Glutamatergic neuron (in vitro differentiated cells): Measurements from ENCODE around the gene COX5B. TPM values are rescaled to one million over a fixed set of nuclear protein-coding genes. Genes with fewer than 3 reads are reported as not detected.
"Not testable (repeated sequence)": the region's sequence is repeated elsewhere in the genome, so short reads cannot be mapped to it uniquely, and the experiment has no call there.

Experiments used
- DNase-seq: peaks from one replicate; pipeline ENCODE4 v3.0.0; 2022
- H3K27ac Mint-ChIP-seq: one replicate; pipeline ENCODE4 v1.8.0; 2020; ENCODE audit warnings: mild to moderate bottlenecking, mixed read lengths, inconsistent platforms; ENCODE audit not compliant: unreplicated experiment
- H3K27me3 Mint-ChIP-seq: one replicate; pipeline ENCODE4 v1.8.0; 2020; ENCODE audit warnings: mild to moderate bottlenecking, moderate library complexity, mixed read lengths, inconsistent platforms; ENCODE audit not compliant: unreplicated experiment
- H3K36me3 Mint-ChIP-seq: one replicate; pipeline ENCODE4 v1.8.0; 2020; ENCODE audit warnings: mild to moderate bottlenecking, mixed read lengths, inconsistent platforms; ENCODE audit not compliant: unreplicated experiment
- H3K4me1 Mint-ChIP-seq: one replicate; pipeline ENCODE4 v1.8.0; 2020; ENCODE audit warnings: mild to moderate bottlenecking, low read depth, mixed read lengths, inconsistent platforms; ENCODE audit not compliant: unreplicated experiment
- H3K4me3 Mint-ChIP-seq: one replicate; pipeline ENCODE4 v1.8.0; 2020; ENCODE audit warnings: mild to moderate bottlenecking, mixed read lengths, inconsistent platforms; ENCODE audit not compliant: unreplicated experiment
- H3K9me3 Mint-ChIP-seq: one replicate; pipeline ENCODE4 v1.8.0; 2020; ENCODE audit warnings: mild to moderate bottlenecking, moderate library complexity, mixed read lengths, inconsistent platforms; ENCODE audit not compliant: unreplicated experiment
- long read RNA-seq: library from polyadenylated mRNA; unstranded; transcript quantifications from one replicate; pipeline ENCODE4 v2.0.0, GENCODE V29; 2020; ENCODE audit not compliant: unreplicated experiment
- total RNA-seq: library from RNA; stranded (reverse); fragmentation: NEBNext Ultra II Directional; extraction: Animal tissue kit (Norgen Biotek cat#: 25700); gene quantifications from one replicate; pipeline ENCODE4 v1.2.1, GENCODE V29; 2021; ENCODE audit not compliant: unreplicated experiment
- TF ChIP-seq, protein P1 (sequence below): fragments of 200-600 bp; sonication (generic); IDR thresholded peaks from one replicate; pipeline ENCODE4 v1.5.0; 2021; ENCODE audit not compliant: partially characterized antibody, unreplicated experiment

Gene COX5B, protein sequence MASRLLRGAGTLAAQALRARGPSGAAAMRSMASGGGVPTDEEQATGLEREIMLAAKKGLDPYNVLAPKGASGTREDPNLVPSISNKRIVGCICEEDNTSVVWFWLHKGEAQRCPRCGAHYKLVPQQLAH
- total RNA-seq = 207 TPM
- long read RNA-seq, transcript COX5B-201 (4 exons, 712 nt) = major isoform, 379 of 391 reads
- long read RNA-seq, partial matches to known transcripts = 3 of 391 reads
- long read RNA-seq, other reads (novel, unspliced or antisense) = 7 of 391 reads

DNA sequence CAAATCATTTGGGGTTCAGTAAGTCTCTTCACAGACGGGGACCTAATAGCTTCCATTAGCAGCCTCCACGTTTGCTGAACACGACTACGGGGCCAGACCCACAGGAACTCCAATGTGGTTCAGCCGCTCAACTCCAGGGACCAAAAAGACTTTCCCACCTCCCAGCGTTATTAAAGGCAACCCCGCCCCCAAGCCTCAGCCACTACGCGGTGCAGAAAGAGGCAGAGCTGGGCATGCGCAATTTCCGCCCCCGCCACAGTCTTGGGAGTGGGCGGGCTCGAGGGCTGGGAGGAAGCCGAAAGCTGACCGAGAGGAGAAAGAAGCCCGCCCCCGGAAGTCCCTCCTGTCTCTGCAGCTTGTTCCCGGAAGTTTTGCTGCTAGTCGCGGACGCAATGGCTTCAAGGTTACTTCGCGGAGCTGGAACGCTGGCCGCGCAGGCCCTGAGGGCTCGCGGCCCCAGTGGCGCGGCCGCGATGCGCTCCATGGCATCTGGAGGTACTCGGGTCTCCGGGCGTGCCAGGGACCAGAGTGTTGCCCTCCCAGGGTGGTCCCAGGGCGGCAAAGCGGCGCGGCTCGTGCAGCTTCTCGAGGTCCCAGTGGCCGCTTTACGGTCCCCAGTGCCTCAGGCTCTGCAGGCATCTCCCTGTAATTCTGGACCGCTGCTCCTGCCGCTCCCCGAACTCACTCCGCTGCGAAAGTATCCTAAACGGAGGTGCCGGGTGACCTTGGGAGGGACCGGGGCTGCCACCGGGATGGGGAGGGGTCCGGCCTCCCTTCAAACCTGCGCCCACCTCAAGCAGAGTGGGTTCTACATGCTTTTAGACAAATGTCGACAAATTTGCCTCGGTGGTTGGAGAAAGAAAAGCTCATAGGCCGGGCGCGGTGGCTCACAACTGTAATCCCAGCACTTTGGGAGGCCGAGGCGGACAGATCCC is at the start of gene COX5B:
Gene COX5B (plus strand): TSS at position 368 of the 935 bp plus-strand sequence. CDS start 25 bp downstream, at position 393.
- Mint-ChIP-seq H3K4me1 (peaks cover 8% of the 10 kb centered on the region), H3K27me3 (peaks cover 5% of the 10 kb centered on the region), H3K36me3 (peaks cover 3% of the 10 kb centered on the region), H3K4me3 (peak within 1 kb of the TSS; percentile 96), H3K9me3 (peaks cover 8% of the 10 kb centered on the region), H3K27ac (peak within 1 kb of the TSS; percentile 94)
- TF ChIP-seq, protein P1, sequence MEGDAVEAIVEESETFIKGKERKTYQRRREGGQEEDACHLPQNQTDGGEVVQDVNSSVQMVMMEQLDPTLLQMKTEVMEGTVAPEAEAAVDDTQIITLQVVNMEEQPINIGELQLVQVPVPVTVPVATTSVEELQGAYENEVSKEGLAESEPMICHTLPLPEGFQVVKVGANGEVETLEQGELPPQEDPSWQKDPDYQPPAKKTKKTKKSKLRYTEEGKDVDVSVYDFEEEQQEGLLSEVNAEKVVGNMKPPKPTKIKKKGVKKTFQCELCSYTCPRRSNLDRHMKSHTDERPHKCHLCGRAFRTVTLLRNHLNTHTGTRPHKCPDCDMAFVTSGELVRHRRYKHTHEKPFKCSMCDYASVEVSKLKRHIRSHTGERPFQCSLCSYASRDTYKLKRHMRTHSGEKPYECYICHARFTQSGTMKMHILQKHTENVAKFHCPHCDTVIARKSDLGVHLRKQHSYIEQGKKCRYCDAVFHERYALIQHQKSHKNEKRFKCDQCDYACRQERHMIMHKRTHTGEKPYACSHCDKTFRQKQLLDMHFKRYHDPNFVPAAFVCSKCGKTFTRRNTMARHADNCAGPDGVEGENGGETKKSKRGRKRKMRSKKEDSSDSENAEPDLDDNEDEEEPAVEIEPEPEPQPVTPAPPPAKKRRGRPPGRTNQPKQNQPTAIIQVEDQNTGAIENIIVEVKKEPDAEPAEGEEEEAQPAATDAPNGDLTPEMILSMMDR = no peak
- peak; percentile 99 for DNase-seq

DNA sequence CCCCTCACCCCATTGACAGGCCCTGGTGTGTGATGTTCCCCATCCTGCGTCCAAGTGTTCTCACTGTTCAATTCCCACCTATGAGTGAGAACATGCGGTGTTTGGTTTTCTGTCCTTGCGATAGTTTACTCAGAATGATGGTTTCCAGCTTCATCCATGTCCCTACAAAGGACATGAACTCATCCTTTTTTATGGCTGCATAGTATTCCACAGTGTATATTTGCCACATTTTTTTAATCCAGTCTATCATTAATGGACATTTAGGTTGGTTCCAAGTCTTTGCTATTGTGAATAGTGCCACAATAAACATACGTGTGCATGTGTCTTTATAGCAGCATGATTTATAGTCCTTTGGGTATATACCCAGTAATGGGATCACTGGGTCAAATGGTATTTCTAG is 49.7 kb upstream of the COX5B start:
- not testable (repeated sequence) for DNase-seq, H3K9me3 Mint-ChIP-seq, H3K36me3 Mint-ChIP-seq, H3K4me3 Mint-ChIP-seq, H3K27ac Mint-ChIP-seq, H3K4me1 Mint-ChIP-seq, H3K27me3 Mint-ChIP-seq

DNA sequence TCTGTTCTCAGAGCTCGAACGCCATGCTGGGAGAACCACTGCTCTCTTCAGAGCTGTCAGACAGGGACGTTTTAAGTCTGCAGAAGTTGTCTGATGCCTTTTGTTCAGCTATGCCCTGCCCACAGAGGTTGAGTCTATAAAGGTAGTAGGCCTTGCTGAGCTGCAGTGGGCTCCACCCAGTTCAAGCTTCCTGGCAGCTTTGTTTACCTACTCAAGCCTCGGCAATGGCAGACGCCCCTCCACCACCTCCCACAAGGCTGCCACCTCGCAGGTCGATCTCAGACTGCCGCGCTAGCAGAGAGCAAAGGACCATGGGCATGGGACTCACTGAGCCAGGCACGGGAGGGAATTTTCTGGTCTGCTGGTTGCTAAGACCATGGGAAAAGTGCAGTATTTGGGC is 44.3 kb upstream of the COX5B start:
- not testable (repeated sequence) for H3K27me3 Mint-ChIP-seq, H3K9me3 Mint-ChIP-seq, H3K27ac Mint-ChIP-seq, H3K4me1 Mint-ChIP-seq, H3K4me3 Mint-ChIP-seq, DNase-seq, H3K36me3 Mint-ChIP-seq

DNA sequence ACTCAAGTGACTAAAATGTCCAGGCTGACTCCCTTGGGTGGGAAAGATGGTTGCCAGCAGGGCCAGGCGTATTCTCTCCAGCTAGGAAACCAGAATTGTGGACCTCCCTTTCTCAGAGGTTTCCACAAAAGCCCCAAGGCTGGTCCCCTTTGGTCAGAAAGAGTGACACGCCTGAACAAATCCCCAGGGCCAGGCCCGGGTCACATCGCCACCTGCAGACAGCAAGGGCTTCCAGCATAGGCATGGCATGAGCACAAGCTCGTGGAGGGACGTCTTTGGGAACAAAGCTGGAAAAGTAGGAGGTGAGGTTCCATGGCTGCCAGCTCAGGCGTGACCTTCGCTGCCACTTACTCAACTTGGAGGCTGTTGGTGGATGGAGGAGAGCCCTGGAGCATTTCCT is 40.8 kb upstream of the COX5B start:
- not testable (repeated sequence) for H3K4me3 Mint-ChIP-seq, H3K9me3 Mint-ChIP-seq, H3K36me3 Mint-ChIP-seq, DNase-seq, H3K4me1 Mint-ChIP-seq, H3K27me3 Mint-ChIP-seq, H3K27ac Mint-ChIP-seq

DNA sequence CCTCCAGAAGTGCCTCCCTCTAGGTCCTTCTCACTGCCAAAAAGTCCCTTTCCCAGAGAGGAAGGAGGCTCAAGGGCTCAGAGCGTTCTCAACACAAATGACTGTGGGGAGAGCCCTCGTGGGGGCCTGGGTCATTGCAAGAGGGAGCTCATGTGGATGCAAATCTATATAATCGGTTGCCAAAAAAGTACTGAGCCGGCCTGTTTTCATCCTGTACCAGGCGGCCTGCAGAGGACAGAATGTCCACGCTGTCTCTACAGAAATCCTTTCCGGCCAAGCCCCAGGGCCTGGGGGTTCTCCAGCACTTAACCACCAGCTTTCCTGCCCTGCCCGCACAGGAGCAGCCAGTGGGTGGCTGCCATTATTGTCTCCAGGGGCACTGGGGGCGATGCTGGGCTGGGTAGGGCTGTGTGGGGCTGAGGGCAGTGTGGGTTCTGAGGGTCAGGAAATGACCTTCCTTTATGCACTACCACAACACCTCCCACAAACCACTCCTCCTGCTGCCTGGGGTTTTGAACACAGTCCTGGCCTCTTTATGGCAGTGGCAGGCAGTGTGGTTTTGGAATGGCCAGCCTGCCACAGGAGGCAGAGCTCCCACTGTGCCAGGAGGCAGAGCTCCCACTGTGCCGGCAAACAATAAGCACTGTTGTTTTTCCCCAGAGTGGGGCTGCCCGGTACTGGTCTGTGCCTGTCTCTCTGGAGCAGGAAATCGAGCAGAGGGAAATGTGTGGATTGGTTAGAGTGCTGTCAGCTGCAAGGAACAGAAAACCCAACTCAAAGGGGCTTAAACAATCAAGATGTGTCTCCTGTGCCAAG is 40.1 kb upstream of the COX5B start:
- H3K9me3 Mint-ChIP-seq, H3K27me3 Mint-ChIP-seq, DNase-seq, H3K4me1 Mint-ChIP-seq, H3K36me3 Mint-ChIP-seq, H3K27ac Mint-ChIP-seq, H3K4me3 Mint-ChIP-seq: not testable (repeated sequence)

DNA sequence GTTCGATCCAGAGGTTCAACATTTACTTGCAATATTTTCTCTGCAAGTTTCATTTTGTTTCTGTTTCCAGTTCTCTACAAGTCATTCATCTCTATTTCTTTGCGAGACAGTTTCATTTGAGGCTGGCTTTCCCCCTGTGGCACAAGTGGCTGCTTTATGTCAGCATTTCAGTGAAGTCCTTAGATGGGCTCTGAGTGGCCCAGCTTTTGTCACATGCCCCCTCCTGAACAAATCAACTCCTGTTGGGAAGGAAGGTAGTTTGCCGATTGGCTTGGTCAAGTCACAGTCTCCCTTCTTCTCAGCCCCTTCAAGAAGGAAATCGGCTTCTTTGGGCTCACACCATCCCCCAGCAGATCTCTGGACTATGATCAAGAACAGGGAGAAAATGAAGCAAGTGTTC is 37.1 kb upstream of the COX5B start:
- not testable (repeated sequence) for H3K27me3 Mint-ChIP-seq, H3K36me3 Mint-ChIP-seq, H3K4me3 Mint-ChIP-seq, DNase-seq, H3K9me3 Mint-ChIP-seq, H3K27ac Mint-ChIP-seq, H3K4me1 Mint-ChIP-seq

DNA sequence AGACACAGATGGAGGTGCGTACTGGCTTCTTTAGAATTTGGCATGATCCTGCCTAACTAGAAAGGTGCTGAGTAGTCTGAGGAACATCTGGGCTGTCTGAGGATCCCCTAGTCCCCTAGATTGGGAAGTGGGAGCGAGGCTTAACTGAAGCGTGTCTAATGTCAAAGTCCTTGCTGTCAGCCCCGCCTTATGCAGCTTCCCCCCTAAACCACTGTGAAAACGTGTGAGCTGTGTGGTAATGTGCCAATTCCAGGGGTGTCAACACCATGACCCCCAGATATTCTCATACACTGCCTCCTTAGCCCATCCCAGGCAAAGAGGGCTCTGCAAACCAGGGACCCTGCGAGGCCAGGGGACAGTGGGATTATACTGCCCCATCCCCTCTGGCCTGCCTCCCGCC is 34.0 kb upstream of the COX5B start:
- H3K36me3 Mint-ChIP-seq, DNase-seq, H3K4me1 Mint-ChIP-seq, H3K9me3 Mint-ChIP-seq, H3K27me3 Mint-ChIP-seq, H3K4me3 Mint-ChIP-seq, H3K27ac Mint-ChIP-seq: not testable (repeated sequence)

DNA sequence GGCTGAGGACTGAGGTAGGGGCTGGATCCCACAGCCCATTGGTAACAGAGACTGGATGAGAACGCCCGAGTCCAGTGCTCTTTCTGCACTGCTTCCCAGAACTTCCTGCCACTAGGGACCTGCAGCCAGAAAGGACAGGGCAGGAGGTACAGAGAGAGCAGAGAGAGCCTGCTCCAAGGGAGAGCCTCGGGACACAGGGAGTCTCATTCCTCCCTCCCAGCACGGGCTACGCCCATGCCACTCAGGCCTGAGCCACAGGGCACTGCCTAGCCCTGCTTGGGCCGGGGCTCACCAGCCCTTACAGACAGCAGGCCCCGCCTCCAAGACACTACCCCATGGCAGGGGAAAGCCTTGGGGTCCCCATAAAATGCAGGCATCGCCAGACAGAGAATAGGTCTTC is 30.1 kb upstream of the COX5B start:
- H3K4me1 Mint-ChIP-seq, H3K36me3 Mint-ChIP-seq, H3K4me3 Mint-ChIP-seq, H3K9me3 Mint-ChIP-seq, H3K27me3 Mint-ChIP-seq, H3K27ac Mint-ChIP-seq, DNase-seq: not testable (repeated sequence)
